ENCODE results near the gene ASXL1. TPM values are rescaled to one million over a fixed set of nuclear protein-coding genes. Genes with fewer than 3 reads are reported as not detected.
A peak's percentile ranks its signal among the peaks of the same experiment; 100 is the strongest.

ASXL1 gene
- total and polyA plus RNA-seq, 8 donors, result 32.9 to 57.7 (median 38.0) TPM

- Histone ChIP-seq H3K4me1 (peaks cover 53 to 66% (median 64%) of the 10 kb centered on the region in 3 donors), H3K4me3 (no peak overlapping the region), H3K9me3 (no peaks in the 10 kb centered on the region), H3K27ac (peak overlapping the region in 3 of 4 donors; percentile 66 to 86 (median 74)), H3K27me3 (no peaks in the 10 kb centered on the region), H3K36me3 (peaks cover 0 to 17% (median 0%) of the 10 kb centered on the region in 3 donors)
- intact Hi-C loops (cut with DNase I), result no loop called here
- ATAC-seq (no peak), DNase-seq (no peak), FAIRE-seq (no peak)
- TF ChIP-seq CTCF (IDR thresholded peaks at IDR 0.05), result no peak
- WGBS, 2 donors, result 24 to 29% methylated on average over 1 of the region's 1 CpG
These were observed 27.6 kb upstream of the ASXL1 start for GRCh38 chr20:32330555-32330897.

DNA sequence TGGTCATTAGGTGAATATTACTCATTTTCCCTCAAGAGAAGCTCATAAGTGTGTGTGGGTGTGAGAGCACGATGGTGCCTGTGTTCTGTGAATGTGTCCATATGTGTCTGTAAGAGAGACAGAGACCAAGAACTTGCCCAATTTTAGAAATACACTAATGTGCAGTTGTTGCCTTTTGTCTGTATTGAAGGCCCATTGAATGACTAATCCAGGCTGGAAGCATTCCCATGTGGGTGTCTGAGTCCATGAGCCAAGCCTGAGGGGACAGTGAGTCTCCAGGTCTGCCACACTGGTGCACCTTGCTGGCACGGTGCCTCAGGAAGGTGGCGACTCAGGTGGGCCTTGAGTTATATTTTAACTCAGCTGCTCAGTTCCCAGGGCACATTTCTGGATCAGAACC, 25.5 kb upstream of the ASXL1 start:
- H3K9me3 ChIP-seq, result no peaks in the 10 kb centered on the region
- no peak overlapping the region for H3K4me3 ChIP-seq
- no peaks in the 10 kb centered on the region for H3K27me3 ChIP-seq
- FAIRE-seq (no peak), ATAC-seq (peak; percentile 80 to 84 (median 81)), DNase-seq (peak; percentile 88 to 96 (median 93))
- 17 to 18% methylated on average over 3 of the region's 3 CpGs for WGBS, 2 donors
- H3K36me3 ChIP-seq, result peaks cover 0 to 17% (median 0%) of the 10 kb centered on the region in 3 donors
- peak overlapping the region; percentile 50 to 86 (median 70) for H3K27ac ChIP-seq
- peaks cover 45 to 60% (median 50%) of the 10 kb centered on the region in 3 donors for H3K4me1 ChIP-seq
- intact Hi-C loops (cut with DNase I), result no loop called here
- no peak for TF ChIP-seq CTCF (IDR thresholded peaks at IDR 0.05)

- peak overlapping the region; percentile 50 to 86 (median 70) for H3K27ac ChIP-seq
- ATAC-seq (peak in 3 of 4 donors; percentile 8 to 13 (median 11)), FAIRE-seq (no peak), DNase-seq (no peak)
- H3K9me3 ChIP-seq, result no peaks in the 10 kb centered on the region
- H3K4me1 ChIP-seq, result peaks cover 45 to 58% (median 50%) of the 10 kb centered on the region in 3 donors
- WGBS, 2 donors, result 31 to 33% methylated on average over 12 of the region's 12 CpGs
- no peak overlapping the region for H3K4me3 ChIP-seq
- intact Hi-C loops (cut with DNase I), result no loop called here
- H3K27me3 ChIP-seq, result no peaks in the 10 kb centered on the region
- H3K36me3 ChIP-seq, result peaks cover 0 to 17% (median 0%) of the 10 kb centered on the region in 3 donors
- TF ChIP-seq CTCF (IDR thresholded peaks at IDR 0.05), result no peak
These were observed 24.7 kb upstream of the ASXL1 start for GRCh38 chr20:32333181-32333987.

DNA sequence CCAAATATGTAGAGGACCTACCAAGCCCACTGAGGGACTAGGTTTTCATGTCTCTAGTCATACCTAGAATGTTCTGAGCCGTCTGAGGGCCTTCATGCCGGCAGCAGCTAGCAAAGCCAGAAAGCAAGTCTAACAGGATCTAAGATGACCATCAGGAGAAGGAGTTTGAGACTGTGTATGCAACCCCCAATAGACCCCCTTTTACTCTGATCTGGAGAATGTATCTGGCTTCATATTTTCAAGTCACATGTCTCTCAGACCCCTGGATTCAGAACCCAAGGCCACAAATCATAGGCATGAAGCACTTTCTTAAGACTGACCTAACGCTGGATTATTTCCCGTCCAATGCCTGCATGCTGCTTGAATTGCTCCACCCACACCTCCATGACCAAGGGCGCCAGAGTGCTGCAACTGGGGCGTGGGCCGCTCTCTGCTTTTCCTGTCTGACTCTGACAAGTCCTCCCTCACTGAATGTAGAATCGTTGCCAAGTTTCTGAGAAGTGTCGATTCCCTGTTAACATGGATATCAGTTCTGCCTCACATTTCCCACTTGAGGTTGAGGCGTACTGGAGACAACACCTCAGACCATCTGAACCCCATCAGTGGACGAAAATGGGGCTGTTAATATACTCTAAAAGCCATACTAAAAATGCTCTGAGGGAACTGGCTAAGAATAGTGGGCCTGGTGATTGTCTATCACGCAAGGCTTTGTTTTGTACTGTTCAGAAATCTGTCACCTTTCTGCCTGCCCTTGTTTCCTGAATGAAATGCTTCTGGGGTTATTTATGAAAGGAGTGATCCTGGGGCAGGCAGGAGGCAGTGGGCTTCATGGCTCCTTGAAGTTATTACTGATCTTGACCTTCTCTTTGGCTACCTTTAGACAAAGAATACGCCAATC, 23.9 kb upstream of the ASXL1 start:
- WGBS, 2 donors, result 24 to 25% methylated on average over 13 of the region's 13 CpGs
- no peak overlapping the region for H3K4me3 ChIP-seq
- ATAC-seq (peak; percentile 46 to 68 (median 61)), DNase-seq (peak; percentile 59 to 74 (median 70)), FAIRE-seq (no peak)
- peaks cover 45 to 62% (median 50%) of the 10 kb centered on the region in 3 donors for H3K4me1 ChIP-seq
- H3K27me3 ChIP-seq, result no peaks in the 10 kb centered on the region
- peaks cover 0 to 17% (median 0%) of the 10 kb centered on the region in 3 donors for H3K36me3 ChIP-seq
- H3K27ac ChIP-seq, result peak overlapping the region; percentile 26 to 86 (median 70)
- intact Hi-C loops (cut with DNase I), result no loop called here
- no peak for TF ChIP-seq CTCF (IDR thresholded peaks at IDR 0.05)
- no peaks in the 10 kb centered on the region for H3K9me3 ChIP-seq

Data from pancreas (tissue), 10 donors.